GM20000 (cell line): Measurements from ENCODE around the gene CENPP.

Source experiments
- DNase-seq: peaks from one replicate; pipeline ENCODE4 v3.0.0; 2012; ENCODE audit warnings: low spot score
- CTCF ChIP-seq: IDR thresholded peaks from 2 replicates; pipeline ENCODE4 v1.5.1; 2012; ENCODE audit warnings: mild to moderate bottlenecking, control low read depth; ENCODE audit errors: extremely low read depth, missing control alignments

Gene CENPP

DNA sequence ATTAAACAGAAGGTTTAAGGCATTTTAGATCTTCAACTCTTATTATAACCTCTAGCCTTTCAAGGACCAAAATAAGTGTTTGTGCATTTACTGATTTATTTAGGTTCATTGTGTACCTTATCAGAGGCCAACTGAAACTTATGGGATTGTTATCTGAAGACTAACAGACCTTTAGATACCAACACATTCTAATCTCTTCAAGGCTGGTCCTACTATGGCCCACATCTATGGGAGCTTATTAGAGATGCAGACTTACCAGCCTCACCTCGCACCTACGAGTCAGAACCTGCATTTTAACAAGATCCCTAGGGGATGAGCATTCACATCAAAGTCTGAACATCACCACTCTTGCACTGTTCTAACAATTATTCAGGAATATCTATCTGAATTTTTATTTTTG, 34.2 kb upstream of the CENPP start:
- no peak for TF ChIP-seq CTCF
- no peak for DNase-seq

GRCh38 chr9:92292338-92293074, 33.2 kb upstream of the CENPP start:
- DNase-seq: no peak
- TF ChIP-seq CTCF: no peak

- DNase-seq: no peak
- no peak for TF ChIP-seq CTCF
These were observed 32.7 kb upstream of the CENPP start for GRCh38 chr9:92293075-92293354.

DNA sequence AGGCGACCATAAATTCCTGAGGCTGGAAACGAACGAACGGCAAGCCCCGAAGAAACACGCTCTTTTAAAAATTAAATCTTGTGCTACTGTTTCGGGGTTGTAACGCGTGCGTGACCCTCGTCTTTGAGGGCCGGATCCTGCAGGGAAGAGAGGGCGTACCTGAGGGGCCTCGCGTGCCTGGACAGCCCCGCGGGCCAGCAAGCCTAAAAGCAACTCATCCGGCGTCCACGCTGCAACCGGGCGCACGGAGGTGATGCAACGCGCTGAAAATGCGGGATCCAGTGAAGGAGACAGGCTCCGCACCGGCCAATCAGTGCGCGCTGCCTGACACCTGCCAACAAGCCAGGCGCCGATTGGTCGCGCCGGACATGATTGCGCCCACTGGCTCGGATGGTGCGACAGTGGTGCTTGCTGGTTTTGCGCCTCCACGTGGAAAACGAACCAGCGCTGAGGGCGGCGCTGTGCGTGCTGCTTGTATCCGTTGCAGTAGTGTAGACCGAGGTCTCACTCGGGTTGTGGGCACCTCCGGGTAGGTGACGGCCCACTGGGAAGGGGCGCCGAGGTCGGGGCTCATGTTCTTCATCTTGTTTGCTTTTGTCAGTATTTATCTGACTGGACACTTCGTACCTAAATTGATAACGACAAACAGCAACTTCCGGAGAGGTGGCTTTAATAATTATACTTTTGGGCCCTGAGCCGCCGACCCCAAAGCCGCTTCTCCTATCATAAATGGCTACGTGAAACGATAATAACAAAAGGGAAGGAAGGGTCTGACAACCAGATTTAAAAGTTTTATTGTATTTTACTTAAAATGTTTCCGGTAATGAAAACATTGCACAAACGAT, 32.1 kb upstream of the CENPP start, which contains the start of gene IARS1:
Gene IARS1 (minus strand): TSS at position 246 of the 845 bp plus-strand sequence. CDS start 4,278 bp downstream, outside the sequence.
- peak; percentile 93 for DNase-seq
- peak; percentile 38 for TF ChIP-seq CTCF

- no peak for TF ChIP-seq CTCF
- no peak for DNase-seq
These were observed 31.5 kb upstream of the CENPP start for GRCh38 chr9:92294297-92294676.

DNA sequence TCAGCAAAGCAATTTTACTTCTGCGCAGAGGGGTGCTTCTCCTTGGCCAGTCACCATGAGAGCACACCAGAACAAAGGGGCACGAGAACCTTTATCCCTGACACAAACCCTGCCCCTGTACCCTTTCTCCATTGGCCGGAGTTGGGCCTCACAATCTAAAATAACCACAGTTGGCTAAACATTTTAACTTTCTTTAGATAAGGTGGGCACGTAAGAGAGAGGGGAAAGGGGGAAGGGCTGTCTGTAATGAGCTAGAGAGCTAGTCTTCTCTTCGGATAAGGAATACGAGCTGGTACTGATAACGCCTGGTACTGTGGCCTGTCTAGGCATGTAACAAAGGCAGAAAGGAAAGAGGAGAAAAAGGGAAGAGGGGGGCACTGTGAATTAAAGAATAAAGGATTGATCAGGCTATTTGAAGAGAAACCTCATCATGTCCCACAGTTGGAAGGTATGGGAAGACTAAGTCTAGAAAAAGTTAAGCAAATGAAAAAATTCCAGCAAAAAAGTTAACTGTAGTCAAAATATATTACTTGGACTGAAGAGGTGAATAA, 30.4 kb upstream of the CENPP start:
- DNase-seq: no peak
- no peak for TF ChIP-seq CTCF

DNA sequence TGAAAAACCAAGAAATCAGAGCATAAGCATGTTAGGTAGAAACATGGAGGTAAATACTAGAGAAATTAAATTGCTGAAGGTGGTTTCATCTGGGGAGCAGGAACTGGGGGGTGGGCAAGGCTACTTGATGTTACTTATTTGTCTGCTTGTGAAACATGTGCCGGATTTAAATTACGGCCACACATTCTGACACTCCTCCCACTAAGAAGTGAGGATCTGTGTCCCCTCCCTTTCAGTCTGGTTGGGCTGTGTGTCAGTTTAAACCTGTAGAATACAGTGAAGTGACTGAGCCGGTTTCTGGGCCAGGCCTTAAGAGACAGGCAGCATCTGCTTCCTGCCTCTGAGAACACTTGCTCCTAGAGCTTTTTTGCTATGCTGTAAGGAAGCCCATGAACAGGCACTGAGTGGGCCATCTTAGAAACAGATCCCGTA, 29.9 kb upstream of the CENPP start:
- no peak for TF ChIP-seq CTCF
- no peak for DNase-seq
